CD14-positive monocyte (primary cell): ENCODE measurements around the gene AARS2. TPM values are rescaled to one million over a fixed set of nuclear protein-coding genes. Genes with fewer than 3 reads are reported as not detected.

Experiments used
- DNase-seq, 3 donors: peaks; one replicate each; pipeline ENCODE4 v3.0.0-alpha.2; 2011 to 2022
- H2AFZ ChIP-seq: 2 replicates; pipeline ENCODE4 v1.6.0; 2012; ENCODE audit warnings: mild to moderate bottlenecking, low read depth, low read length, inconsistent platforms; ENCODE audit not compliant: insufficient read depth, poor library complexity, severe bottlenecking
- H3K27ac ChIP-seq, 2 donors: 1 replicate in 1 of 2; 2 replicates in 1 of 2; pipeline ENCODE4 v1.5.1; 2012 to 2013; ENCODE audit warnings: low read length in 2 of 2, control low read depth in 1 of 2, inconsistent platforms in 1 of 2, low read depth in 1 of 2, mild to moderate bottlenecking in 1 of 2
- H3K27me3 ChIP-seq, 2 donors: one replicate each; pipeline versions ENCODE4 v1.6.0 to v1.6.1; 2011 to 2013; ENCODE audit warnings: low read length in 2 of 2; ENCODE audit not compliant: control insufficient read depth in 2 of 2, insufficient read depth in 2 of 2
- H3K36me3 ChIP-seq, 2 donors: replicated peaks in 1 of 2; 1 replicate in 1 of 2; 2 replicates in 1 of 2; pipeline versions ENCODE4 v1.5.1 to v1.6.1; 2012 to 2013; ENCODE audit warnings: low read length in 2 of 2, control low read depth in 1 of 2, inconsistent platforms in 1 of 2, mild to moderate bottlenecking in 1 of 2; ENCODE audit not compliant: insufficient read depth in 2 of 2, control insufficient read depth in 1 of 2
- H3K4me1 ChIP-seq, 2 donors: 1 replicate in 1 of 2; 2 replicates in 1 of 2; pipeline versions ENCODE4 v1.5.1 to v1.6.1; 2012 to 2013; ENCODE audit warnings: low read length in 2 of 2, control low read depth in 1 of 2, inconsistent platforms in 1 of 2, mild to moderate bottlenecking in 1 of 2, moderate library complexity in 1 of 2; ENCODE audit not compliant: insufficient read depth in 2 of 2, control insufficient read depth in 1 of 2
- H3K4me2 ChIP-seq: replicated peaks from 2 replicates; pipeline ENCODE3; 2012; ENCODE audit warnings: low read length, moderate library complexity, mild to moderate bottlenecking; ENCODE audit not compliant: poor library complexity, severe bottlenecking; ENCODE audit errors: extremely low read depth
- H3K4me3 ChIP-seq, 3 experiments: fragments of 200-600 bp in 1 of 3; sonication (generic) in 1 of 3; replicated peaks in 1 of 3; 1 replicate in 2 of 3; 2 replicates in 1 of 3; pipeline ENCODE4 v1.5.1; 2011 to 2013; ENCODE audit warnings: low read length in 3 of 3, mild to moderate bottlenecking in 3 of 3, control low read depth in 2 of 3, low read depth in 2 of 3, inconsistent platforms in 1 of 3, moderate library complexity in 1 of 3
- H3K79me2 ChIP-seq: 2 replicates; pipeline ENCODE4 v1.6.0; 2012; ENCODE audit warnings: mild to moderate bottlenecking, control low read depth, inconsistent platforms, low read length, moderate library complexity; ENCODE audit not compliant: insufficient read depth
- H3K9ac ChIP-seq: 2 replicates; pipeline ENCODE4 v1.6.0; 2017; ENCODE audit warnings: low read length, mild to moderate bottlenecking; ENCODE audit not compliant: insufficient read depth, poor library complexity, severe bottlenecking
- H3K9me3 ChIP-seq, 2 donors: replicated peaks in 1 of 2; 1 replicate in 1 of 2; 2 replicates in 1 of 2; pipeline versions ENCODE4 v1.5.1 to v1.6.1; 2012 to 2013; ENCODE audit warnings: low read length in 2 of 2, control low read depth in 1 of 2; ENCODE audit not compliant: control insufficient read depth in 1 of 2, insufficient read depth in 1 of 2
- H4K20me1 ChIP-seq: 2 replicates; pipeline ENCODE4 v1.6.0; 2012; ENCODE audit warnings: mild to moderate bottlenecking, low read length, control low read depth, moderate library complexity; ENCODE audit not compliant: insufficient read depth
- H3K27ac Mint-ChIP-seq, 7 donors: one replicate each; pipeline ENCODE4 v1.8.0; 2020; ENCODE audit warnings: mild to moderate bottlenecking in 7 of 7, mixed read lengths in 7 of 7, moderate library complexity in 6 of 7, inconsistent platforms in 2 of 7
- H3K27me3 Mint-ChIP-seq, 3 donors: one replicate each; pipeline ENCODE4 v1.8.0; 2021 to 2022; ENCODE audit warnings: low read depth in 3 of 3, mild to moderate bottlenecking in 3 of 3, mixed read lengths in 3 of 3, moderate library complexity in 3 of 3, inconsistent platforms in 1 of 3
- H3K36me3 Mint-ChIP-seq, 2 donors: one replicate each; pipeline ENCODE4 v1.8.0; 2020; ENCODE audit warnings: mixed read lengths in 2 of 2, inconsistent platforms in 1 of 2, mild to moderate bottlenecking in 1 of 2
- H3K4me1 Mint-ChIP-seq: one replicate; pipeline ENCODE4 v1.8.0; 2020; ENCODE audit warnings: mild to moderate bottlenecking, mixed read lengths
- H3K4me3 Mint-ChIP-seq, 2 donors: one replicate each; pipeline ENCODE4 v1.8.0; 2020; ENCODE audit warnings: mild to moderate bottlenecking in 2 of 2, mixed read lengths in 2 of 2, moderate library complexity in 1 of 2
- H3K9me3 Mint-ChIP-seq, 7 donors: one replicate each; pipeline ENCODE4 v1.8.0; 2020 to 2022; ENCODE audit warnings: mixed read lengths in 7 of 7, mild to moderate bottlenecking in 6 of 7, moderate library complexity in 6 of 7, inconsistent platforms in 2 of 7
- WGBS: methylation state at CpG from one replicate; pipeline ENCODE4 v1.1.5; 2013; ENCODE audit warnings: missing lambda C conversion rate; ENCODE audit not compliant: insufficient coverage; 5-methylcytosine and 5-hydroxymethylcytosine counted together
- intact Hi-C, 2 donors: fragments of 100-400 bp; cut with micrococcal nuclease; formaldehyde crosslinking; loops; one replicate each; pipeline versions ENCODE4 v1.15.0 to v1.15.1; 2023
- polyA plus RNA-seq, 3 donors: library from polyadenylated mRNA; depleted of rRNA in 1 of 3; unstranded in 2 of 3; stranded (reverse) in 1 of 3; fragments of 300-500 nt in 2 of 3; fragments of >200 nt in 1 of 3; fragmentation: Illumina TruSeq in 2 of 3; gene quantifications; 1 replicate in 2 of 3; 2 replicates in 1 of 3; pipeline ENCODE4 v1.2.3, GENCODE V29; 2012 to 2021
- TF ChIP-seq, protein P1 (sequence below): fragments of 200-600 bp; IDR thresholded peaks from one replicate; pipeline ENCODE4 v1.8.0; 2022; ENCODE audit warnings: antibody characterized with exemption, mild to moderate bottlenecking

AARS2 gene
- polyA plus RNA-seq, 3 donors, result 1.8 to 4.5 (median 3.2) TPM

DNA sequence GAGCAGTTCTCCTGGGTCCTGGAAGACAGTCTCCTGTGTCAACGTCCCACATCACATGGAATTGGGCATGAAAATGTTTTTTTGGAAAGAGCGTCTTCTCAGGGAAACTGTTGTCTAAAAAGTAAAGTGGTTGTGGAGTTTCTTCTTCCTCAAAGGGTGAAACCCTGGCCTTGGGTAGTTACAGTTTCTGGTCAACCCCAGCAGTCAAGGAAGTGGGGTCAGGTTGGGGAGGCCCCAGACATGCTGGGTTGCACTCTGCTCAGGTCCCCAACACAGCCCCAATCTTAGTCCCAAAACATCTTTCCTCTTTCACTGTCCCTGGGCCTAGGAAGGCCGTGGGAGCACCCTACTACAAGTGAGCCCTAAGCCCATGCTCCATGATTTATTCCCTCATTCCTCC, 46.8 kb downstream of the AARS2 start:
- Histone ChIP-seq H3K4me2 (no peak overlapping the region), H3K9ac (no peak overlapping the region)
- intact Hi-C loops, result loop anchor here (5.0 to 10.0 kb wide), 3 partner anchors 46 to 472 kb away; partner anchors contain the start of genes AARS2 (in 2 of the 2) and CDC5L (in 1 of the 2)

DNA sequence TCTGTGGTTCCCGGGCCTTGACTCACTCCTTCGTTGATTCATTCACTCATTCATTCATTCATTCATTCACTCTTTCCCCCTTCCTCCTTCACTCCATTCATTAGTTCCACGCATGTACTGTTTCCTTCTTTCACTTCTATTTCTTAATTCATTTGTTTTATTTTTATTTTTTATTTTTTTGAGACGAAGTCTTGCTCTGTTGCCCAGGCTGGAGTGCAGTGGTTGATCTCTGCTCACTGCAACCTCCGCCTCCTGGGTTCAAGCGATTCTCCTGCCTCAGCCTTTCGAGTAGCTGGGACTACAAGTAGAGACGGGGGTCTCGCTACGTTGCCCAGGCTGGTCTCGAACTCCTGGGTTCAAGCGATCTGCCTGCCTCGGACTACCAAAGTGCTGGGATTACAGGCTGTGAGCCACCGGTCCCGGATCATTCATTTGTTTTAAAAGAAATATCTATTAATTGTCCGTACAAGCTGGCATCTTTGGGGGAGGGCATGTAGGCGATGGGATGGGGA, 47.4 kb downstream of the AARS2 start:
- peaks cover 46% of the 10 kb centered on the region for H3K79me2 ChIP-seq
- H4K20me1 ChIP-seq, result peaks cover 45% of the 10 kb centered on the region
- peaks cover 47 to 58% of the 10 kb centered on the region in 2 donors for H3K4me1 ChIP-seq
- H3K9me3 ChIP-seq, result no peaks in the 10 kb centered on the region
- peak overlapping the region; percentile 54 to 55 for H3K27ac ChIP-seq
- H3K27ac Mint-ChIP-seq, result peak overlapping the region; percentile 82 to 100 (median 88)
- intact Hi-C loops, result loop anchor here (5.0 to 10.0 kb wide), 3 partner anchors 47 to 471 kb away; partner anchors contain the start of genes AARS2 (in 2 of the 2) and CDC5L (in 1 of the 2)
- H2AFZ ChIP-seq, result no peak overlapping the region
- no peak for DNase-seq
- peaks cover 58% of the 10 kb centered on the region for H3K4me1 Mint-ChIP-seq
- TF ChIP-seq, protein P1, sequence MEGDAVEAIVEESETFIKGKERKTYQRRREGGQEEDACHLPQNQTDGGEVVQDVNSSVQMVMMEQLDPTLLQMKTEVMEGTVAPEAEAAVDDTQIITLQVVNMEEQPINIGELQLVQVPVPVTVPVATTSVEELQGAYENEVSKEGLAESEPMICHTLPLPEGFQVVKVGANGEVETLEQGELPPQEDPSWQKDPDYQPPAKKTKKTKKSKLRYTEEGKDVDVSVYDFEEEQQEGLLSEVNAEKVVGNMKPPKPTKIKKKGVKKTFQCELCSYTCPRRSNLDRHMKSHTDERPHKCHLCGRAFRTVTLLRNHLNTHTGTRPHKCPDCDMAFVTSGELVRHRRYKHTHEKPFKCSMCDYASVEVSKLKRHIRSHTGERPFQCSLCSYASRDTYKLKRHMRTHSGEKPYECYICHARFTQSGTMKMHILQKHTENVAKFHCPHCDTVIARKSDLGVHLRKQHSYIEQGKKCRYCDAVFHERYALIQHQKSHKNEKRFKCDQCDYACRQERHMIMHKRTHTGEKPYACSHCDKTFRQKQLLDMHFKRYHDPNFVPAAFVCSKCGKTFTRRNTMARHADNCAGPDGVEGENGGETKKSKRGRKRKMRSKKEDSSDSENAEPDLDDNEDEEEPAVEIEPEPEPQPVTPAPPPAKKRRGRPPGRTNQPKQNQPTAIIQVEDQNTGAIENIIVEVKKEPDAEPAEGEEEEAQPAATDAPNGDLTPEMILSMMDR, result no peak
- no peak overlapping the region for H3K9ac ChIP-seq
- peaks cover 24 to 31% of the 10 kb centered on the region in 2 donors for H3K36me3 Mint-ChIP-seq
- H3K27me3 ChIP-seq, result peaks cover 16 to 24% of the 10 kb centered on the region in 2 donors
- peaks cover 0 to 6% (median 5%) of the 10 kb centered on the region in 7 donors for H3K9me3 Mint-ChIP-seq
- peak overlapping the region; percentile 3 to 99 for H3K4me3 Mint-ChIP-seq
- H3K4me3 ChIP-seq, result peak overlapping the region in 1 of 3 experiments; percentile 99
- 70% methylated on average over 11 of the region's 17 CpGs for WGBS
- H3K36me3 ChIP-seq, result peaks cover 18 to 19% of the 10 kb centered on the region in 2 donors
- H3K4me2 ChIP-seq, result peak overlapping the region; percentile 37
- H3K27me3 Mint-ChIP-seq, result peaks cover 20 to 28% (median 26%) of the 10 kb centered on the region in 3 donors

More for the DNA sequence above, 46.8 kb downstream of the AARS2 start:
- Mint-ChIP-seq H3K4me3 (peak overlapping the region; percentile 3 to 39), H3K27ac (peak overlapping the region; percentile 82 to 100 (median 88)), H3K36me3 (peaks cover 20 to 26% of the 10 kb centered on the region in 2 donors), H3K27me3 (peaks cover 24 to 33% (median 30%) of the 10 kb centered on the region in 3 donors), H3K9me3 (peaks cover 0 to 10% (median 5%) of the 10 kb centered on the region in 7 donors), H3K4me1 (peaks cover 55% of the 10 kb centered on the region)
- H3K27me3 ChIP-seq, result peaks cover 20 to 28% of the 10 kb centered on the region in 2 donors
- peaks cover 12 to 13% of the 10 kb centered on the region in 2 donors for H3K36me3 ChIP-seq
- H3K9me3 ChIP-seq, result peaks cover 0 to 3% of the 10 kb centered on the region in 2 donors
- H3K79me2 ChIP-seq, result peaks cover 40% of the 10 kb centered on the region
- no peak for DNase-seq
- 58% methylated on average over 3 of the region's 3 CpGs for whole genome bisulfite sequencing
- no peak overlapping the region for H2AFZ ChIP-seq
- peak overlapping the region; percentile 54 to 55 for H3K27ac ChIP-seq
- H3K4me3 ChIP-seq, result no peak overlapping the region
- TF ChIP-seq, protein P1, result no peak
- H4K20me1 ChIP-seq, result peaks cover 40% of the 10 kb centered on the region
- peaks cover 44 to 52% of the 10 kb centered on the region in 2 donors for H3K4me1 ChIP-seq
